Testis (tissue), 3 donors: Measurements from ENCODE around the gene OR52A1. TPM values are rescaled to one million over a fixed set of nuclear protein-coding genes. Genes with fewer than 3 reads are reported as not detected.

ENCODE experiments used
- DNase-seq: peaks from one replicate; pipeline ENCODE4 v3.0.0-alpha.2; 2019
- H3K27ac ChIP-seq, 2 donors: fragments of 200-600 bp; sonication (generic); one replicate each; pipeline ENCODE4 v1.5.1; 2019
- H3K27me3 ChIP-seq: fragments of 200-600 bp; sonication (generic); one replicate; pipeline ENCODE4 v1.5.1; 2019
- H3K36me3 ChIP-seq: fragments of 200-600 bp; sonication (generic); one replicate; pipeline ENCODE4 v1.5.1; 2017; ENCODE audit warnings: low read depth; ENCODE audit errors: missing control alignments
- H3K4me1 ChIP-seq: fragments of 200-600 bp; sonication (generic); one replicate; pipeline ENCODE4 v1.5.1; 2019
- H3K4me3 ChIP-seq, 2 donors: fragments of 200-600 bp; sonication (generic); one replicate each; pipeline ENCODE4 v1.5.1; 2017 to 2019
- H3K9me3 ChIP-seq: fragments of 200-600 bp; sonication (generic); one replicate; pipeline ENCODE4 v1.5.1; 2017
- CTCF ChIP-seq, 3 experiments: fragments of 450-650 bp in 2 of 3; fragments of 200-600 bp in 1 of 3; sonication (generic) in 1 of 3; IDR thresholded peaks; one replicate each; pipeline ENCODE4 v1.5.1; 2016 to 2019; ENCODE audit warnings: antibody characterized with exemption in 3 of 3, mild to moderate bottlenecking in 2 of 3, moderate library complexity in 1 of 3
- POLR2A ChIP-seq: fragments of 450-650 bp; IDR thresholded peaks from one replicate; pipeline ENCODE4 v1.6.1; 2017; ENCODE audit warnings: antibody characterized with exemption, mild to moderate bottlenecking, moderate library complexity
- WGBS, 2 donors: methylation state at CpG; one replicate each; pipeline ENCODE4 v1.1.5; 2018; 5-methylcytosine and 5-hydroxymethylcytosine counted together
- intact Hi-C: fragments of 100-400 bp; cut with DNase I; formaldehyde crosslinking; loops from one replicate; pipeline ENCODE4 v1.15.1; 2023; ENCODE audit warnings: low total_unique reads
- polyA plus RNA-seq: library from polyadenylated mRNA; stranded (reverse); fragments of 350-450 nt; fragmentation: Illumina TruSeq; extraction: RNeasy Lipid Tissue Mini Kit (QIAGEN cat#74804); gene quantifications from one replicate; pipeline ENCODE4 v1.2.3, GENCODE V29; 2014; ENCODE audit warnings: low read depth, low replicate concordance; ENCODE audit not compliant: insufficient read depth
- total RNA-seq, 2 donors: library from RNA; depleted of rRNA; stranded (reverse); fragments of >200 nt; gene quantifications; one replicate each; pipeline ENCODE4 v1.2.3, GENCODE V29; 2016

The OR52A1 gene
- total and polyA plus RNA-seq, 3 donors from 2014 or later: 0.19 to 0.47 TPM; not detected in 1

- H3K4me1 ChIP-seq: no peaks in the 10 kb centered on the region
- no peak for DNase-seq
- H3K36me3 ChIP-seq: no peaks in the 10 kb centered on the region
- H3K9me3 ChIP-seq: no peaks in the 10 kb centered on the region
- H3K27ac ChIP-seq: no peak overlapping the region
- no peak overlapping the region for H3K4me3 ChIP-seq
- 49 to 63% methylated on average over 3 of the region's 3 CpGs for WGBS, 2 donors
- no peaks in the 10 kb centered on the region for H3K27me3 ChIP-seq
- intact Hi-C loops: no loop called here
- TF ChIP-seq POLR2A (no peak), CTCF (IDR thresholded peaks at IDR 0.05) (no peak)
These were observed 42.2 kb upstream of the OR52A1 start for GRCh38 chr11:5196731-5197130.

GRCh38 chr11:5196067-5196466, 41.5 kb upstream of the OR52A1 start:
- no peaks in the 10 kb centered on the region for H3K27me3 ChIP-seq
- 80 to 86% methylated on average over 5 of the region's 5 CpGs for WGBS, 2 donors
- H3K36me3 ChIP-seq: no peaks in the 10 kb centered on the region
- TF ChIP-seq CTCF (IDR thresholded peaks at IDR 0.05): no peak
- TF ChIP-seq POLR2A: no peak
- H3K4me1 ChIP-seq: no peaks in the 10 kb centered on the region
- intact Hi-C loops: no loop called here
- no peaks in the 10 kb centered on the region for H3K9me3 ChIP-seq
- no peak for DNase-seq
- no peak overlapping the region for H3K27ac ChIP-seq
- H3K4me3 ChIP-seq: no peak overlapping the region

- Histone ChIP-seq H3K27ac (no peak overlapping the region), H3K36me3 (no peaks in the 10 kb centered on the region), H3K27me3 (no peaks in the 10 kb centered on the region), H3K9me3 (no peaks in the 10 kb centered on the region), H3K4me3 (no peak overlapping the region), H3K4me1 (no peaks in the 10 kb centered on the region)
- intact Hi-C loops: no loop called here
- DNase-seq: no peak
- WGBS, 2 donors: 0% methylated on average over 1 of the region's 1 CpG
- no peak for TF ChIP-seq POLR2A
- TF ChIP-seq CTCF (IDR thresholded peaks at IDR 0.05): no peak
These were observed 38.2 kb upstream of the OR52A1 start for GRCh38 chr11:5192738-5193137.

DNA sequence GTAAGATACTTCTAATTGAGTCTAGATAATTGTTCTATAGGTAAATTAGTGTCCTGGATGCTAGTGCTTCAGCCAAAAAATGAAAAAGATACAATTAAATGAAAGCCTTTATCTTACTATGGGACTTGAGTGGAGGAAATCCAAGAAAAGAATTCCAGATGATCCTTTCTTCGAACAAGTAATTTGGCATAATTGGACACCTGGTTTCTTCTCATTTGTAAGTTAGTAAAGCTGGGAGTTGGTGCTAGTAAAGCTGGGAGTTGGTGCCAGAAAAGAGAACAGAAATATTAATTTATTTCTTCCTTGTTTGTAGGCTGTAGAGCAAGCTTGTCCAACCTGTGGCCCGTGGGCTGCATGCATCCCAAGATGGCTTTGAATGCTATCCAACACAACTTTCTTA, 33.6 kb upstream of the OR52A1 start:
- WGBS, 2 donors: 43 to 54% methylated on average over 2 of the region's 2 CpGs
- intact Hi-C loops: no loop called here
- TF ChIP-seq POLR2A: no peak
- no peak for TF ChIP-seq CTCF (IDR thresholded peaks at IDR 0.05)
- no peak for DNase-seq
- Histone ChIP-seq H3K9me3 (no peaks in the 10 kb centered on the region), H3K27ac (no peak overlapping the region), H3K27me3 (no peaks in the 10 kb centered on the region), H3K4me3 (no peak overlapping the region), H3K36me3 (no peaks in the 10 kb centered on the region), H3K4me1 (no peaks in the 10 kb centered on the region)

DNA sequence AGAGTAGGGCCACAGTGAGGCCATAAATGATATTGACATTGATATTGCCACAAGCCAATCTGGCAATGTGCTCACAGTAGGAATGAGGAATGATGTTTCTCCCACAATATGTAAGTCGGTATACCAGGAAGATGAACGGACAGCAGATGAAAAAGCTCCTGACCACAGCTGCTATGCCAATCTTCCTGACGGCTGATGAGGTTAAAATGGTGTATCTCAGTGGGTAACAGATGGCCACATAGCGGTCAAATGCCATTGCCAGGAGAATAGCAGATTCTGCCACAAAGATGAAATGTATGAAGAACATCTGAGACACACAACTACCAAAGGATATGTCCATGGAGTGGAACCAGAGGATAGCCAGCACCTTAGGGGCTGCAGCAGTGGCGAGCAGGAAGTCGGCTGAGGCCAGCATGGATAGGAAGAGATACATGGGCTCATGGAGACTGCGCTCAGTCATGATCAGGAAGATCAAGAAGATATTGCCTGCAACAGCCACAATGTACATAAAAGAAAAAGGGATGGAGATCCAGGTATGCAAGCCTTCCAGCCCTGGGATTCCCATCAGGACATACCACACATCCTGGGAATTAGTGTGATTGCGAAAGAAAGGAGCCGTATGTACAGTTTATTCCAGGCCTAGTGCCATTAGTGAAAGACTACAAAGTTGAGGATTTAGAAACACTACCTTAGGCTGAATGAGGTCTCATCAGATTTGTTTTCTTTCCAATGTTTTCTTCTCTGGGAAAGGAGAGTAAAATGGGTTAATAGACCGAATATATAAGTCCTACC, 23.7 kb upstream of the OR52A1 start:
- no peak for TF ChIP-seq CTCF (IDR thresholded peaks at IDR 0.05)
- TF ChIP-seq POLR2A: no peak
- DNase-seq: no peak
- Histone ChIP-seq H3K36me3 (no peaks in the 10 kb centered on the region), H3K4me3 (no peak overlapping the region), H3K27me3 (no peaks in the 10 kb centered on the region), H3K27ac (no peak overlapping the region), H3K4me1 (no peaks in the 10 kb centered on the region), H3K9me3 (no peaks in the 10 kb centered on the region)
- intact Hi-C loops: no loop called here
- WGBS, 2 donors: 79 to 82% methylated on average over 10 of the region's 10 CpGs
